Ureter (tissue), 1 donor: ENCODE data around the gene EOLA1. TPM values are rescaled to one million over a fixed set of nuclear protein-coding genes. Genes with fewer than 3 reads are reported as not detected.
"Not testable (repeated sequence)": the region's sequence is repeated elsewhere in the genome, so short reads cannot be mapped to it uniquely, and the experiment has no call there.

Experiments
- DNase-seq: peaks from one replicate; pipeline ENCODE4 v3.0.0-alpha.2; 2020; ENCODE audit warnings: low spot score
- total RNA-seq: library from RNA; stranded (reverse); gene quantifications from one replicate; pipeline ENCODE4 v1.2.4, GENCODE V29; 2023
- donor health status: DM: yes; HTN: yes; CAD: no.

Gene EOLA1
- total RNA-seq, 1 donor from 2014 or later, result 22.2 TPM

- no peak for DNase-seq
Measured at GRCh38 chrX:149513825-149514428, 26.9 kb upstream of the EOLA1 start.

- no peak for DNase-seq
Measured at GRCh38 chrX:149515954-149516602, 24.7 kb upstream of the EOLA1 start.

- DNase-seq, result no peak
Measured at GRCh38 chrX:149516604-149517003, 24.2 kb upstream of the EOLA1 start.

- no peak for DNase-seq
Measured at GRCh38 chrX:149517308-149517707, 23.5 kb upstream of the EOLA1 start.

- no peak for DNase-seq
Measured at GRCh38 chrX:149518236-149518635, 22.6 kb upstream of the EOLA1 start.

GRCh38 chrX:149520636-149521277, 20.1 kb upstream of the EOLA1 start:
- not testable (repeated sequence) for DNase-seq

GRCh38 chrX:149521438-149521837, 19.4 kb upstream of the EOLA1 start:
- no peak for DNase-seq

GRCh38 chrX:149522916-149523315, 17.9 kb upstream of the EOLA1 start:
- no peak for DNase-seq

GRCh38 chrX:149525389-149525788, 15.4 kb upstream of the EOLA1 start:
- peak; percentile 51 for DNase-seq

GRCh38 chrX:149525903-149526302, 14.9 kb upstream of the EOLA1 start:
- not testable (repeated sequence) for DNase-seq

GRCh38 chrX:149526318-149527033, 14.3 kb upstream of the EOLA1 start:
- not testable (repeated sequence) for DNase-seq

GRCh38 chrX:149527705-149528104, 13.1 kb upstream of the EOLA1 start:
- DNase-seq, result no peak

- DNase-seq, result no peak
Measured at GRCh38 chrX:149528381-149528780, 12.4 kb upstream of the EOLA1 start.

GRCh38 chrX:149531599-149531998, 9.2 kb upstream of the EOLA1 start:
- no peak for DNase-seq

GRCh38 chrX:149532868-149533267, 7.9 kb upstream of the EOLA1 start:
- not testable (repeated sequence) for DNase-seq

GRCh38 chrX:149533999-149534398, 6.8 kb upstream of the EOLA1 start:
- not testable (repeated sequence) for DNase-seq

GRCh38 chrX:149534926-149535602, 5.7 kb upstream of the EOLA1 start:
- DNase-seq, result not testable (repeated sequence)

GRCh38 chrX:149537474-149537873, 3.3 kb upstream of the EOLA1 start:
- not testable (repeated sequence) for DNase-seq

GRCh38 chrX:149539283-149540130, 1.3 kb upstream of the EOLA1 start:
- DNase-seq, result peak; percentile 92

- DNase-seq, result peak; percentile 93
Measured at GRCh38 chrX:149540131-149540620, 636 bp upstream of the EOLA1 start.
